Neural cell (in vitro differentiated cells): ENCODE results near the gene GLE1.
"Not testable (repeated sequence)": the region's sequence is repeated elsewhere in the genome, so short reads cannot be mapped to it uniquely, and the experiment has no call there.

ENCODE experiments used
- EP300 ChIP-seq: fragments of 450-650 bp; conservative IDR thresholded peaks from 2 replicates; pipeline ENCODE4 v1.6.1; 2014; ENCODE audit warnings: antibody characterized with exemption, mild to moderate bottlenecking, moderate library complexity; ENCODE audit not compliant: poor library complexity, severe bottlenecking
- EZH2 ChIP-seq: fragments of 200-600, 300-800 bp; shearing (Covaris generic), sonication (generic); IDR thresholded peaks from 2 replicates; pipeline ENCODE4 v1.6.1; 2014; ENCODE audit warnings: antibody characterized with exemption, low read length, borderline replicate concordance, mild to moderate bottlenecking; ENCODE audit not compliant: insufficient read depth, poor library complexity, severe bottlenecking
- POLR2AphosphoS5 ChIP-seq: IDR thresholded peaks from 2 replicates; pipeline ENCODE4 v1.6.1; 2012
- TAF1 ChIP-seq: IDR thresholded peaks from 2 replicates; pipeline ENCODE4 v1.6.1; 2012; ENCODE audit warnings: low read depth
- TF ChIP-seq, protein P1 (sequence below): fragments of 450-650 bp; IDR thresholded peaks from 2 replicates; pipeline ENCODE4 v1.5.1; 2014; ENCODE audit warnings: antibody characterized with exemption, mild to moderate bottlenecking, moderate library complexity; ENCODE audit not compliant: poor library complexity, severe bottlenecking
- TF ChIP-seq, protein P2 (sequence below): IDR thresholded peaks from 2 replicates; pipeline ENCODE4 v1.6.1; 2012; ENCODE audit warnings: borderline replicate concordance

DNA sequence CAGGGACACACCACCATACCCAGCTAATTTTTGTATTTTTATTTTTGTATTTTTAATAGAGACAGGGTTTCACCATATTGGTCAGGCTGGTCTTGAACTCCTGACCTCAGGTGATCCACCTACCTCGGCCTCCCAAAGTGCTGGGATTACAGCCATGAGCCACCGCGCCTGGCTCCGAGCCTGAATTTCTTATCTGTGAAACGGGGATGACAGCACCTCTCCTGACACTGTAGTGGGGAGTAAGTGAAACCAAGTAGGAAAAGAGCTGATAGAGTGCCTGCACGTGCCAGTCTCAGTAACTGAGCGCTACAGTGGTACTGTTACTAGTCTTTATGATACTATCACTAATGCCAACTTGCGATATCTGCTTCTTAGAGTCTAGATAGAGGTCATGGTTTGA, 80.6 kb downstream of the GLE1 start:
- TF ChIP-seq, protein P1, sequence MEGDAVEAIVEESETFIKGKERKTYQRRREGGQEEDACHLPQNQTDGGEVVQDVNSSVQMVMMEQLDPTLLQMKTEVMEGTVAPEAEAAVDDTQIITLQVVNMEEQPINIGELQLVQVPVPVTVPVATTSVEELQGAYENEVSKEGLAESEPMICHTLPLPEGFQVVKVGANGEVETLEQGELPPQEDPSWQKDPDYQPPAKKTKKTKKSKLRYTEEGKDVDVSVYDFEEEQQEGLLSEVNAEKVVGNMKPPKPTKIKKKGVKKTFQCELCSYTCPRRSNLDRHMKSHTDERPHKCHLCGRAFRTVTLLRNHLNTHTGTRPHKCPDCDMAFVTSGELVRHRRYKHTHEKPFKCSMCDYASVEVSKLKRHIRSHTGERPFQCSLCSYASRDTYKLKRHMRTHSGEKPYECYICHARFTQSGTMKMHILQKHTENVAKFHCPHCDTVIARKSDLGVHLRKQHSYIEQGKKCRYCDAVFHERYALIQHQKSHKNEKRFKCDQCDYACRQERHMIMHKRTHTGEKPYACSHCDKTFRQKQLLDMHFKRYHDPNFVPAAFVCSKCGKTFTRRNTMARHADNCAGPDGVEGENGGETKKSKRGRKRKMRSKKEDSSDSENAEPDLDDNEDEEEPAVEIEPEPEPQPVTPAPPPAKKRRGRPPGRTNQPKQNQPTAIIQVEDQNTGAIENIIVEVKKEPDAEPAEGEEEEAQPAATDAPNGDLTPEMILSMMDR, result not testable (repeated sequence)
- TF ChIP-seq EP300, POLR2AphosphoS5, EZH2, TAF1: not testable (repeated sequence)
- TF ChIP-seq, protein P2, sequence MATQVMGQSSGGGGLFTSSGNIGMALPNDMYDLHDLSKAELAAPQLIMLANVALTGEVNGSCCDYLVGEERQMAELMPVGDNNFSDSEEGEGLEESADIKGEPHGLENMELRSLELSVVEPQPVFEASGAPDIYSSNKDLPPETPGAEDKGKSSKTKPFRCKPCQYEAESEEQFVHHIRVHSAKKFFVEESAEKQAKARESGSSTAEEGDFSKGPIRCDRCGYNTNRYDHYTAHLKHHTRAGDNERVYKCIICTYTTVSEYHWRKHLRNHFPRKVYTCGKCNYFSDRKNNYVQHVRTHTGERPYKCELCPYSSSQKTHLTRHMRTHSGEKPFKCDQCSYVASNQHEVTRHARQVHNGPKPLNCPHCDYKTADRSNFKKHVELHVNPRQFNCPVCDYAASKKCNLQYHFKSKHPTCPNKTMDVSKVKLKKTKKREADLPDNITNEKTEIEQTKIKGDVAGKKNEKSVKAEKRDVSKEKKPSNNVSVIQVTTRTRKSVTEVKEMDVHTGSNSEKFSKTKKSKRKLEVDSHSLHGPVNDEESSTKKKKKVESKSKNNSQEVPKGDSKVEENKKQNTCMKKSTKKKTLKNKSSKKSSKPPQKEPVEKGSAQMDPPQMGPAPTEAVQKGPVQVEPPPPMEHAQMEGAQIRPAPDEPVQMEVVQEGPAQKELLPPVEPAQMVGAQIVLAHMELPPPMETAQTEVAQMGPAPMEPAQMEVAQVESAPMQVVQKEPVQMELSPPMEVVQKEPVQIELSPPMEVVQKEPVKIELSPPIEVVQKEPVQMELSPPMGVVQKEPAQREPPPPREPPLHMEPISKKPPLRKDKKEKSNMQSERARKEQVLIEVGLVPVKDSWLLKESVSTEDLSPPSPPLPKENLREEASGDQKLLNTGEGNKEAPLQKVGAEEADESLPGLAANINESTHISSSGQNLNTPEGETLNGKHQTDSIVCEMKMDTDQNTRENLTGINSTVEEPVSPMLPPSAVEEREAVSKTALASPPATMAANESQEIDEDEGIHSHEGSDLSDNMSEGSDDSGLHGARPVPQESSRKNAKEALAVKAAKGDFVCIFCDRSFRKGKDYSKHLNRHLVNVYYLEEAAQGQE, result not testable (repeated sequence)
